ENCODE results near the gene TCF7.

DNA sequence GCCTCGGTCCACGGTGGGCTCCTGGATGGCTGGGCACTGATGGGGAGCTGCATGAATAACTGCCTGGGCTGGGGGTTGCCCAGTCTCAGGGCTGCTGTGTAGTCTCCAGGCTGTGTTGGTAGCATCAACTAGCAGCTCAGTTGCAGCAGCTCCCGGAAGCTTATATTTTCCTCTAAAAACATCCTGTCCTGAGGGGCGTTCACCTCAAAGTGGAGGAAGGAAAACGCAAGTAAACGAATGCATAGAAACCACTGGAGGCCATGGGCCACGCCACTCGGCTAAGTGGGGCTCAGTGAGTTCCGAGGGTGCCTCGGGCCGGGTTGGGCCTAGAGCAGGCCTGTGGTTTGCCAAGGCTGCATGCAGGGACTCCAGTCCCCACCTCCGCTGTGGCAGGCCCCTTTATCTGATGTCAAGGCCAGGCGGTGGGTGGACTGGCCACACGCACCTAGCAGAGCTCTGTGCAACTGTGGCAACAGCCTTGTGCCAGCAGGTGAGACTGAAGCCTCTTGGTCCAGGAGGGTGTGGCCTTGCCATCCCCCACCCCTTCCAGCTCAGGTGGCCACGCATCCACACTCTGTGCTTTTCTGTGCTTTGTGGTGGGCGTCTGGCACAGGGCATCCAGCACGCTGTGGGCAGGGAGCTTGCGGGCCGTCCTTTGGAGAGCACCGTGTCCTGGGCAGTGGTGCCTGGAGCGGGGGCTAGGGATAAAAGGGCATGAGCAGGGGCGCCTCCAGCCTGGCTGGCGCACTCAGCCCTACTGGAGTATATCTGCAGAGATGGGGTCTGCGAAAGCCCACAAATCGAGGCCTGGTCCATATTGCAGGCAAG lies 15.1 kb downstream of the TCF7 start:
- TF ChIP-seq, protein P1, sequence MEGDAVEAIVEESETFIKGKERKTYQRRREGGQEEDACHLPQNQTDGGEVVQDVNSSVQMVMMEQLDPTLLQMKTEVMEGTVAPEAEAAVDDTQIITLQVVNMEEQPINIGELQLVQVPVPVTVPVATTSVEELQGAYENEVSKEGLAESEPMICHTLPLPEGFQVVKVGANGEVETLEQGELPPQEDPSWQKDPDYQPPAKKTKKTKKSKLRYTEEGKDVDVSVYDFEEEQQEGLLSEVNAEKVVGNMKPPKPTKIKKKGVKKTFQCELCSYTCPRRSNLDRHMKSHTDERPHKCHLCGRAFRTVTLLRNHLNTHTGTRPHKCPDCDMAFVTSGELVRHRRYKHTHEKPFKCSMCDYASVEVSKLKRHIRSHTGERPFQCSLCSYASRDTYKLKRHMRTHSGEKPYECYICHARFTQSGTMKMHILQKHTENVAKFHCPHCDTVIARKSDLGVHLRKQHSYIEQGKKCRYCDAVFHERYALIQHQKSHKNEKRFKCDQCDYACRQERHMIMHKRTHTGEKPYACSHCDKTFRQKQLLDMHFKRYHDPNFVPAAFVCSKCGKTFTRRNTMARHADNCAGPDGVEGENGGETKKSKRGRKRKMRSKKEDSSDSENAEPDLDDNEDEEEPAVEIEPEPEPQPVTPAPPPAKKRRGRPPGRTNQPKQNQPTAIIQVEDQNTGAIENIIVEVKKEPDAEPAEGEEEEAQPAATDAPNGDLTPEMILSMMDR (IDR thresholded peaks at IDR 0.05; ENCODE audit: insufficient read depth, low read length, poor library complexity, severe bottlenecking): no peak
- no peak for TF ChIP-seq EZH2phosphoT487 (conservative IDR thresholded peaks at IDR 0.05; ENCODE audit: low read length)

Data from SU-DHL-6 (cell line).